Activated T-helper 1 cell treated with Interleukin-2 at 50 U/mL for 16 hours (primary cell): Measurements from ENCODE around the gene ENOX1.

Experiments
- DNase-seq: peaks from one replicate; pipeline ENCODE4 v3.0.0-alpha.2; 2020; ENCODE audit warnings: low read depth

The ENOX1 gene

DNA sequence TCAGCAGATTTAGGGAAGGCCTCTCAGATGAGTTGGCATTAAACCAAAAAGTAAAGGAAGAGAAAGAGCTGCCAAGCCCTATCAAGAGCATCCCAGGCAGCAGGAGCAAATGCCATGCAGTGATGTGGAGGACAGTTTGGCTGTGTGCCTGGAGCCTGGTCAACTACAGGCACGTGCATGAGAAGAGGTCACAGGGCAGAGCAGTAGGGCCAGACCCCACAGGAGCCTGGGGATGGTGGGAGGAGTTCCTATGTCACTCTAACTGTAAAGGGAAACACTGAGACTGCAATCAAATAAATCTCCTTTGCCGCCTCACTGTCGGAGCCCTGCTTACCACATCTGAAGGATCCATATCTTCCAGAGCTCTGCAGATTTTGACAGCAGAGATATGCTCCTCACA is 240.5 kb downstream of the ENOX1 start:
- no peak for DNase-seq

DNA sequence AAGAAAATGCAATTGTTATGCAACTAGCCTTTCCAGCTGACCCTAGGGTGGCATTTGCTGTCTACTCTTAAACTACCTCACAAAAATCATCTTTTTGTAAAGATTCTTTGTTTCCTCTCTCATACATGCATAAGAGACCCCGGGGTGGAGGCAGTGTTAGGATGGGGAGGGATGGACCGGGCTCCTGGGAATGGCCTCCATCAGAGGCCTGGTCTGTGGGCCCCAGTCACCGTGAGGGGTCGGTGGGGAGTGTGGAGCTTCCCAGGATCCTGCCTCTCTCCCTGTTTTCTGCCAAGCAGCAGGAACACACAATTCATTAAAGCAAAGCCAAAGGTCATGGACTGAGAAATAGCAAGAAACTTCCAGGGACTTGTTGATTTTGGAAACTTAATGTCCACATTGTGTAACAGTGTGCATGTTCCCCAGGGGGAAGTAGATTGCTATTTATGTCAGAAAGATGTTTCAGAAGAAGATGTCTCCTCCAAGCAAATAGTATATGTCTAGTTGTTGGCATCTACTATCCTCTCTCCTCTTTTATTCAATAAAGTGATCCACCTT is 241.4 kb downstream of the ENOX1 start:
- no peak for DNase-seq

DNA sequence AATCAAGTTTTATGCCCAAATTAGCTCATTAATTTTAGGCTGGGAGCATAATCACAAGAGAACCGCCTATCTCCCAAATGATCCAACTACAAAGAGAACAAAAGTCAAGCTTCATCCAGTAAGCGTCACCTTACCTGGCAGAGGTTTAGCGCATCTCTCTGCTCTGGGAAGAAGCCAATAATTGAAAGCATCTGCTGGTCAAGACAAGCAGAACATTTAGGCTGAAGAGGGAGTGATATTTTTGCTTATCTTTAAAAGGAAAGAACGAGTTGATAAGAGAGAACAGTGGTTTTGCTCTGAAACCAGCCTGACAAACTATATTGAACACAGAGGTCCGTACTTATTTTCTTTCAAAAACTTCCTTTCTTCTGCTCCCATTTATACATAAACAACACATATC is 242.1 kb downstream of the ENOX1 start:
- DNase-seq: no peak

DNA sequence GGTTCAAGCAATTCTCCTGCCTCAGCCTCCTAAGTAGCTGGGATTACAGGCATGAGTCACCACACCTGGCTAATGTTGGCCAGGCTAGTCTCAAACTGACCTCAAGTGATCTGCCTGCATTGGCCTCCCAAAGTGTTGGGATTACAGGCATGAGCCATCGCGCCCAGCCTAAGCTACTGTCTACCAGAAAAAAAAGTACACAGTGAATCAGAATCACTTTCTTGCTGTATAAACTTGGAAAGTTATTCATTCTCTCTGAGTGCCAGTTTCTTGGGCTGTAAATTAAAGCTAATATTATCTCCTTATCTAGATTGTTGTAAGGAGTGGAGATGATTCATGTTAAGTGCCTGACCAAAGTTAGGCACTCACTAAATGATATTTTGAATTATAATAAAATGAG is 242.8 kb downstream of the ENOX1 start:
- no peak for DNase-seq

DNA sequence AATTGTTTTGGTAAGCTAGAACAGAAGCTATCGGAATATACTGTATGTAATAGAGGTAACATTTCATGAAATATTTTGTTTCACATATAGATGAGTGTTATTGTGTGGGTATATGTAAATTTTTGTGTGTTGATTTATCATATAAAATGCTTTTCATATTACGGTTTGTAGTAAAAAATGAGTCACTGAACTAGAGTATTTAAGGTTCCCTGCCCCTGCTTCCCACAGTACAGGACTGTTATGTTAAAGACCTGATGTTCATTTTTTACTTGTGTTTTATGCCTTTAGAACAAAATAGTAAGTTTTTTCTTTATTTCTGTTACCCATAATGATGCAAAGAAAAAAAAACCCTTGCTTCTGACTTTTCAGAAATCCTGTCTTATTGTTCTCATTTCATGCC is 243.4 kb downstream of the ENOX1 start:
- no peak for DNase-seq

DNA sequence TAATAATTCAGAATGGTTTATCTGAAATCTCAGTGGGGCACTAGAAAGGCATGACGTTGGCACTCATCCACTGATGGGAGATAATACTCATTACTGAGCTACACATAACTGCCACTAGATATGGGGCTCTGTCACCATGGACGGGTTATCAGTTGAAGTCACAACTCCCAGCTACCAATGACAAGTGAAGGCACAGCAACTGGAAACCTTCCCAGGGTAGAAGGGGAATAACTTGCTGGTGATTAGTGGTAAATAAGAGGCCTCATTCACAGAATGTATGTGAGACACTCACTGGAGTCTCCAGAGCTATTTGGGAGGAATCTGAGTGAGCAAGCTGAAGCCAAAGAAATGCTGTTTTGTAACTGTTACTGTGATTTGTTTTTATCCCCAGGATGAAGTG is 249.6 kb downstream of the ENOX1 start:
- DNase-seq: no peak

DNA sequence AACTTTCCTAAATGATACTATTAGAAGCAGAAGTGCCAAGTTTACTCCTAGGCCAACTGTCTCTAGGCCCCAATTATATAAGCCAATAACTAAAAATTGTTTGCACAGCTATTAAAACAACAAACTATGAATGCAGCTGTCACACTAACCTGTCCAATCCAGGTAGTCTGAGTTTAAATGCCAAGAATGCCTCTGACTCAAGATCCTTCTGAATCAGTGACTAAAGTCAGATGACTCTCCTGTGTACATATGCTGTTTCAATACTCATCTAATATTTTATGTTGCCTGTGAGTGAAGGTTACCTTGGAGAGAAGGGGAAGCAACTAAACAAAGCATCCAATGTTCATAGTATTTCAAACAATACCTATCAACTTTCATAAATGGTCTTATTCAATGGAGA is 257.0 kb downstream of the ENOX1 start:
- no peak for DNase-seq

DNA sequence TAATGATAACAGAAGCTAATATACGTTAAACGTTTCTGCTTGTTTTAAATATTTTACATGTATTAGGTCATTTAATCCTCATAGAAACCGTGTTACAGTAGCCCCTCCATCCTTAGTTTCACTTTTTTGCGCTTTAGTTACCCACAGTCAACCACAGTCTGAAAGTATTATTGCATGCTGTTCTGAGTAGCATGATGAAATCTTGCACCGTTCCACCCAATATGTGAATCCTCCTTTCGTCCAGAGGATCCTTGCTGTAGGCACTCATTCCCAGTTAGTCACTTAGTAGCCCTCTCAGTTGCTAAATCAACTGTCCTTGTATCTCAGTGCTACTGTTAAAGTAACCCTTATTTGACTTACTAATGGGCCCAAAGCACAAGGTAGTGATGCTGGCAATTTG is 257.8 kb downstream of the ENOX1 start:
- no peak for DNase-seq

DNA sequence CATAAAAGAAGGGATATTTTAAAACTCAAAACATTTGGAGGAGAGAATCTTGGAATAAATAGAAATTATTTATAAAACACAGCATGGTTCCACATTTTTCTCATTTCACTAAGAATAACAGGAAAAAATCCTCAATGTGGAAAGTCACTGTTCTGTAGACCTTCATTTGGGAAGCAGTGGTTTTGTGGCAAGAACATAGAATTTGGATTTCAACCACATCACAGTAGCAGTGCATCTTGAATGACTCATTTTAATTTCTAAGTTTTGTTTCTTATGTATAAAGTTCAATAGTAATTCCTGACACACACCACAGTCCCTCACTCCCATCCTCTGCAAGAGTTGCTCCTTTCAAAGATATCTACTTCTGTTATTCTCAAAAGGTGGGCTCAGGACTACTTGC is 264.0 kb downstream of the ENOX1 start:
- no peak for DNase-seq

DNA sequence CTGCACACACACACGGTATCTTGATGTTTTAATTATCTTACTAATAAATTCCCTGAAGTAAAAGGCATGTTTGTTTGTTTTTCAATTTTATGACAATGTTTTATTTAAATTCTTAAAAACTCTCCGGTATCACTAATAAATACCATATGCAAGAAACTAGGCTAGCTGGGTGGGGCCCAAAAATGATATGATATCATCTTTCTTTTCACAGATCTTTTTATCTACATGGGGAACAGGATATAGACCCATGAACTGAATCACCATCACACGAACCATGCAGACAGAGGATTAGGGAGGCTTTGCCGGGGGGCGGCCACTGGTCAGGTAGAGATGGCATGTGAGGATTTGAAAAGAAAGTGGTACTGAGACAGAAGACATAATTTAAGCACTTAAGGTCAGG is 266.4 kb downstream of the ENOX1 start:
- no peak for DNase-seq

DNA sequence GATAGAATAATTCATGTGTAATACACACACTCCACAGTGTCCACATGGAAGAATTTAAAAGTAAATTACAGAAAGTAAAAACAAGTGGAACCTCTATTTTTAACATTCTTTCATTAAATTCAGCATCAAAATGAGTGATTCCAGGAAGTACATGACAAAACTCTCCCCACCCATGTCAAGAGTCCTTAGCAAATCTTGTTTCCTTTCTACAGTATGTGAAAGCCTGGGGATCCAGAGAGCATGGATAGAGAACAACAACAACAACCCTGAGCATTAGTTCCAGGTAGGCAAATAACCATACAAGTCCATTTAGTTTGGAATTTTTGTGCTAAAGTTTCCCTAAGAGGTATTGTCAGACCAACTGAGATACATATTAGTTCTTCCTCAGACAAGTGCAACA is 267.9 kb downstream of the ENOX1 start:
- no peak for DNase-seq

DNA sequence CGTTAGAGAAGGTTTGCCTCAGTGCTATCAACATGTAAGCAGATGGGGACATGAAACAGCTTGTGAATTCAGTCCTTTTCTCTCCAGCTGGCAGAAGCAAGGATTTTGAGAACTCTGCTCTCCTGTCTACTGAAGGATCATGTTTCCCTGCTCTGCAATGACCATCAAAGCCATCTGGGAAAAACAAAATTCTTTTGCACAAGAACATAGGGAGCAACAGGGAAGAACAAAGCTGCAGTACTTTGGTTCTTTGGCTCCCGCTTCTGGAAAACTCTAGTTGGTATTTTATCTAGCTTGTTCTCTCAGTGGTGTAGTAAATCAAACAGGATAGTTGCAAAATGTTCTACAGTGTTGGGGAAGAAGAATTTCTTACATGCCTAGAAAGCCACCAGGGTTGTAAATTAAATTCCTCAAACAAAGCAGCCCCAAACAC is 270.4 kb downstream of the ENOX1 start:
- no peak for DNase-seq

DNA sequence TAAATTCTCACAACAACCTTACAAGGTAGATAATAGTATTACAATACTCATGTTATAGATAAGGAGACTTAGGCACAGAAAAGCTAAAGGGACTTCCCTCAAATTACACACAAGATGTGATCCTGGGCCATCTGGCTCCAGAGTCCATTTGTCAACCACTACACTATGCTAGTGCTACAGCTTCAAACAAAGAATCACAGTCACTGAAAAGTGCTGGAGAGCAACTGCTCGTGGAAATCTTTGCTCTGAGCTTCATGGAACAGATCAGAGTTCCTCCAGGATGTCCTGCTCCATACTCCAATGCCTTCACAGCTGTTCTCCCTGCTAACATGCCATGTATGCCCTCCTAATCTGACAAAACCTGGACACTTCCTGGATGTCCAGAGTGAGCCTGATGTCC is 271.2 kb downstream of the ENOX1 start:
- DNase-seq: no peak

DNA sequence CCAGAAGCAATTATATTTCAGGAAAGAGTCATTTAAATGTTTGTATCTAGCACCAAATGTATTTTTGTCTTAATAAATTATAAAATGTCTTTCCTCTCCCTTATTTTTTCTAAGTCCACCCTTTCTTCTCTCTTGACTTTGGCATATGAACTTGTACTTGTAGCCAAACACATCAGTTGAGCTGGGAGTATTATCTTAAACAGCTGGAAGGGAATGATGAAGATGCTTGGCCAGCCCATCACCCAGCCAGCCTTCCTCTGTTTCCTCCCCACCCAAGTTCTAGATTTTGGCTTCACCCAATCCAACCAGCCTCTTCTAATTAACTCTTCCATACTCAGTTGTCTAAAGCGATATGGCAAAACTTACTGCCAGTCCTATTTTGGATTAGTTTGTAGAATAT is 272.5 kb downstream of the ENOX1 start:
- DNase-seq: no peak

DNA sequence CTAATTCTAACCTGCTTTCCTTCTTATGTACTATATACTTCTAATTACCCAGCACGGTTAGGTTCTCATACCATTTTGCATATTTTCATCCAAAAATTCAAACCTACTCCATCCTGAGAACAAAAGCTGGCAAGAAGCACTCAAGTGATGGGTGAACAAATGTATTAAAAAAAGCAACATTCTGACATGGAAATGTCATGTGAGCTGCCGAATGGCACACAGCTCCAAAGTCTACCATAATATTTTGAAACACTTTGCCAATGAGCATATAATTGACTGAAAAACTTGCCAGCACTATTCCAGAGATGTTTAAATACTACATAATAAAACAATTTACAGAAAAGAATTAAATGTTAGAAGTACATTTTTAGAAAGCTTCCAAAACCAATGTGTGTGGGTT is 274.6 kb downstream of the ENOX1 start:
- no peak for DNase-seq

DNA sequence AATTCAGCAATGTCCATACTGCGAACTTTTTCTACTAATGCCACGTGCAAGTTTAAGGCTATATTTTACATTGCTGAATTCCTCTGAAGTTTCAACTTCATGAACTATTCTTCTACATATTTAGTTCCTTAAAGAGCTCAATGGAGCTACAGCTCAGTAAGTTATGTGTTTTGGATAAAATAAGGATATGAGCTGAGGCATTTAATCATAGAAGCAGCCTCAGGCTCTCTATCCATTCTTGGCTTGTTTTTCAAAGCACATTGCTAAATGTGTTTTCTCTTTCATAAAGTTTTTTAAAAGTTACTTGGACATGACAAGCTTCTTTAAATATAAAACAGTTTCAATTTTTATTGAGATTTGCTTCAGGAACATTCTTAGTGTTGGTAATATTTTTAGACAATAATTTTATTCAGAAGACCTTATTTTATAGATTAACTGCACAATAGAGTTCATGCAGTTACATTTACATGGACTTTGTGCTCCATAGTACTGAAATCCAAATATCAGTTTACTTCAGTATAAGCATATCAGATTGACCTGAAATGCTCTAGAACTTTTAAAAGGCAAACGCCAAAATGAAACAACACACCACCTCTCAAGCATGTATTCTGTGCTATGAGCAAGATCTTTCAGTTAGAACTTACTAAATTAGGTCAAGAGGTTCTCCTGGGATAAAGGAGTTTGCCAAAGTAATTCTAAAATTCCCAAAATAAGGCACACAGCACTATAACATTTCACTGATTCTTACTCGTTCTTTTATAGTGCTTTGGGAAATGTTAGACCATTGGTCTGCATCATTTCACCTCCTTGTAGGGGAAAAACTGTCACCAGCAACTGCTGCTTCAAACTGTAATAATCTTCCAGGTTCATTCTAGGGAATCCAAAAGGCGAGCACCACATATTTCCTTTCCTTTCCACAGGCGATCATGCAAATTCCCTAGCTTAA is 275.5 kb downstream of the ENOX1 start:
- no peak for DNase-seq

DNA sequence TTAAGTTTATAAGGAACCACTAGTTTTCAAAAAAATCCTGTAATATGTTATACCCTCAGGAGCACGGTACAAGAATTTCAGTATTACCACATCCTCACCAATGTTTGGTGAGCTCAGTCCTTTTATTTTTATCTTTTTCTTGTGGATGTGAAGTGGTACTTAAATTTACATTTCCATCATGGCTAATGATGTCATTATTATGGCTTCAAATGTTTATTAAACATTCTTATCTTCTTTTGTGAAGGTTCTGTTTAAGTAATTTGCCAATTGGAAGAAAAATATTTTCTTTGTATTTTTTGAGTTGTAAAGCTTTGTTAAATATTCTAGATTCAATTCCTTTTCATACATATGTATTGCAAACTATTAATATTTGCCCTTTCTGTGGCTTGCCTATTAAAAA is 291.0 kb downstream of the ENOX1 start:
- no peak for DNase-seq

DNA sequence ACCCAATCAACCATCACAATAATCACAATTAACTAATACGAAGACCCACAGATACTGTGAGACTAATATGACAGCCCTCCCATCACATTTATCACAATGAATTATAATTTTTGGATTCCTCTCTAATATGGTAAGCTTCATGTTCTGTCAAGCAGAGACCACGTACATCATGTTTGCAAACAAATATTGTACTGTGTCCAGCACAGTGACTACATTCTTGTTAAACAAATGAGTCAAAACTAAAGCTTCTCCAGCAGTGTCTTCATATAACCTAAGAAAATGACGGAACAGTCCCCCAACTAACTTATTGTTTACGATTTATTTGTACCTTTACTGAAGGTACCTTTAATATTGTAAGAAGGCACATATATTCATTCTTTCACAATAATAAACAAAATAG is 292.6 kb downstream of the ENOX1 start:
- DNase-seq: no peak

DNA sequence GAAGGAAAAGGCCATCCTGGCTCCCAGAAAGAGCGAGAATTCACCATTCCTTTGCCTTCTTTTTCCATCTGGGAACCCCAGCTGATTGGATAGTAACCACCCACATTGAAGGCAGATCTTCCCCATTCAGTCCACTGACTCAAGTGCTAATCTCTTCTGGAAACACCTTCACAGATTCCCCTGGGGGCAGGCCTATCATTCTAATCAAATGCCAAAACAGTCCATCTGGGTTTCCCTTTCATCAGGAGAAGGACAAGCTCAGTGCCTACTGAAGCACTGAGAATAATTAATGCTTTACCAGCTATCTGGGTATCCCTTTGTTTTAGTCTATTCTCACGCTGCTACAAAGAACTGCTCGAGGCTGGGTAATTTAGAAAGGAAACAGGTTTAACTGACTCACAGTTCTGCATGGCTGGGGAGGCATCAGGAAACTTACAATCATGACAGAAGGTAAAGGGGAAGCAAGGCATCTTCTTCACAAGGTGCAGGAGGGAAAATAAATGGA is 293.2 kb downstream of the ENOX1 start:
- no peak for DNase-seq

DNA sequence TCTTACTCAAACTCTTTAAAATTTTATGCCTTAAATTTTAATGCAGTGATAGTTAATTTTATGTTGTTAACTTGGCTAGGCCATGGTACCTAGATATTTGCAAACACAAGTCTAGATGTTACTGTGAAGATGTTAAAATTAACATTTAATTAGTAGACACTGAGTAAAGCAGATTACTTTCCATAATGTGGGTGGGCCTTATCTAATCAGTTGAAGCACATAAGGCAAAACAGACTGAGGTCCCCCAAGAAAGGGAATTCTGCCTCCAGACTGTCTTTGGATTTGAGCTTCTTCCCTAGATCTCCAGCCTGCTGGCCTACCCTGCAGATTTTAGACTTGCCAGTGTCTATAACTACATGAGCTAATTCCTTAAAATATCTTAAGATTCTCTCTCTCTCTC is 294.0 kb downstream of the ENOX1 start:
- no peak for DNase-seq

DNA sequence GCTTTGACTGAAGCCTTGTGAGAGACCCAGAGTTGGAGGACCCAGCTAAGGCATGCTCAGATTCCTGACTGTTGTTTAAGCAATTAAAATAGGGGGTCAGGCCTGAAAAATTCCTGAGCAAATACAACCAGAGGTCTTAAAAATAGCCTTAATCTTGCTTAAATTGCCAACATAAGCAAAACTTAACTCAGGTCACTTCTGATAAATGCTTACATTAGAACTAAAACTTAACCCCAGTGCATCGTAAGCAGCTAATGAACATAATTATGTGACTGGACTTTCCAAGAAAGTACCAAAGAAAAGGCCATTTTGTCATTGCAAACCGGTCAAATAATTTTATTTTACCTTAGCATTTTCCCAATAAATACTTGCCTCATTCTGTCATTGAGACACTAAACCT is 294.5 kb downstream of the ENOX1 start:
- DNase-seq: no peak

DNA sequence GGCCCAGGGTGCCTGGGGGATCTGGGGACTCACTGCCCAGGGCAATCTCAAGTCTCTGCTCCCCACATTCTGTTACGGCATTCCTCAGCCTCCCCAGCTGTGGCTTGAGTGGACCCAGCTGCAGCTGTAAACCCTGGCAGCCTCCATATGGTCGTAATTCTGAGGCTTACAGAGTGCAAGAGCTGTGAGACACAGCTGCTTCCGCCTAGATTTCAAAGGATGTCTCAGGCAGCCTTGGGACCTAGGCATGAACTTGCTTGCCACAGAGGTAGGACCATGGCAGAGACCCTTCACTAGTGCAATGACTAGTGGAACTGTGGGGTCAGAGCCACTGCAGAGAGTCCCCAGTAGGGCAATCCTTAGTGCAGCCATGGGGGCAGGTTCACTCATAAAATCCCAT is 297.5 kb downstream of the ENOX1 start:
- DNase-seq: no peak

DNA sequence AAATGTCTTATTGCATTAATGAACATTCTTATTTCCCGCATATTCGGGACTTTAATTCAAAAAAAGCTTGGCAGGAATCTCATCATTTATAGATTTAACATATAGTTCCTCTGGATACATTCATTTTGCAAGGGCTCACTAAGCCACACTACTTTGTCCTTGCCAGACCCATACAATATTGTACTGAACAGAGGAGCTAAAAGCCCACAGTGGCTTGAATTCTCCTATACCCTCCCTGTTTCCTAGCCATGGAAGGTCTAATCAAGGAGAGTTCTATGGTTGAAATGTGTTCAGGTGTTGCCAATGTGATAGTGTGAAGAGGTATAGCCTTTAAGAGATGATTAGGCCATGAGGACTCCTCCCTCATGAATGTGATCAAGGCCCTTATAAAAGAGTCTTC is 298.9 kb downstream of the ENOX1 start:
- DNase-seq: no peak

DNA sequence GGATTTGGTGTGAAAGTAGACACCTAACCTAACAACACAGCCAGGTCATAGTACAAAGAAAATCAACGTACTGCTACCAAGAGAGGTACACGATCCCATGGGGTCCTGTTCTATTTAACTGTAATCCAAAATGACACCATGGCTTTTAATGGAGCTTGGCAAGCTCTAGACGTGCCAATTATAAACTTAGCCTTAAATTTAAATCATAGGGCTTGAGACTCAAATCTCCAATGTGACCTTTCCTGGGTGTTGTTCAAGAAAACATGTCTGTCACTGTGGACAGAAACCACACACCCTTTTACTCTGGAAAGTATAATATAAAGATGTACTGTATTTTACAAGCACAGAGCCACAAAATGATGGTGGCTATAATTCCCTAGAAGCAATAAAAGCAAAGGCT is 299.3 kb downstream of the ENOX1 start:
- DNase-seq: no peak
